Neural cell (in vitro differentiated cells): ENCODE measurements around the gene NRP1.

ENCODE experiments used
- EP300 ChIP-seq: fragments of 450-650 bp; conservative IDR thresholded peaks from 2 replicates; pipeline ENCODE4 v1.6.1; 2014; ENCODE audit warnings: antibody characterized with exemption, mild to moderate bottlenecking, moderate library complexity; ENCODE audit not compliant: poor library complexity, severe bottlenecking
- EZH2 ChIP-seq: fragments of 200-600, 300-800 bp; shearing (Covaris generic), sonication (generic); IDR thresholded peaks from 2 replicates; pipeline ENCODE4 v1.6.1; 2014; ENCODE audit warnings: antibody characterized with exemption, low read length, borderline replicate concordance, mild to moderate bottlenecking; ENCODE audit not compliant: insufficient read depth, poor library complexity, severe bottlenecking
- POLR2AphosphoS5 ChIP-seq: IDR thresholded peaks from 2 replicates; pipeline ENCODE4 v1.6.1; 2012
- RAD21 ChIP-seq: fragments of 450-650 bp; conservative IDR thresholded peaks from 2 replicates; pipeline ENCODE4 v1.6.1; 2014; ENCODE audit warnings: antibody characterized with exemption, mild to moderate bottlenecking, moderate library complexity
- SMC3 ChIP-seq: fragments of 450-650 bp; conservative IDR thresholded peaks from 2 replicates; pipeline ENCODE4 v1.6.1; 2014; ENCODE audit warnings: antibody characterized with exemption, mild to moderate bottlenecking, moderate library complexity; ENCODE audit not compliant: poor library complexity
- TF ChIP-seq, protein P1 (sequence below): fragments of 450-650 bp; IDR thresholded peaks from 2 replicates; pipeline ENCODE4 v1.5.1; 2014; ENCODE audit warnings: antibody characterized with exemption, mild to moderate bottlenecking, moderate library complexity; ENCODE audit not compliant: poor library complexity, severe bottlenecking

GRCh38 chr10:33214174-33214573 is 120.3 kb downstream of the NRP1 start:
- TF ChIP-seq, protein P1, sequence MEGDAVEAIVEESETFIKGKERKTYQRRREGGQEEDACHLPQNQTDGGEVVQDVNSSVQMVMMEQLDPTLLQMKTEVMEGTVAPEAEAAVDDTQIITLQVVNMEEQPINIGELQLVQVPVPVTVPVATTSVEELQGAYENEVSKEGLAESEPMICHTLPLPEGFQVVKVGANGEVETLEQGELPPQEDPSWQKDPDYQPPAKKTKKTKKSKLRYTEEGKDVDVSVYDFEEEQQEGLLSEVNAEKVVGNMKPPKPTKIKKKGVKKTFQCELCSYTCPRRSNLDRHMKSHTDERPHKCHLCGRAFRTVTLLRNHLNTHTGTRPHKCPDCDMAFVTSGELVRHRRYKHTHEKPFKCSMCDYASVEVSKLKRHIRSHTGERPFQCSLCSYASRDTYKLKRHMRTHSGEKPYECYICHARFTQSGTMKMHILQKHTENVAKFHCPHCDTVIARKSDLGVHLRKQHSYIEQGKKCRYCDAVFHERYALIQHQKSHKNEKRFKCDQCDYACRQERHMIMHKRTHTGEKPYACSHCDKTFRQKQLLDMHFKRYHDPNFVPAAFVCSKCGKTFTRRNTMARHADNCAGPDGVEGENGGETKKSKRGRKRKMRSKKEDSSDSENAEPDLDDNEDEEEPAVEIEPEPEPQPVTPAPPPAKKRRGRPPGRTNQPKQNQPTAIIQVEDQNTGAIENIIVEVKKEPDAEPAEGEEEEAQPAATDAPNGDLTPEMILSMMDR = no peak
- TF ChIP-seq POLR2AphosphoS5 = no peak
- no peak for TF ChIP-seq SMC3
- no peak for TF ChIP-seq EZH2
- no peak for TF ChIP-seq EP300
- no peak for TF ChIP-seq RAD21
